HG03439 (cell line): ENCODE measurements around the gene LGMN.
"Not testable (repeated sequence)": the region's sequence is repeated elsewhere in the genome, so short reads cannot be mapped to it uniquely, and the experiment has no call there.

ENCODE experiments used
- ATAC-seq: cut with Tn5 transposase; IDR thresholded peaks from one replicate; pipeline ENCODE4 v1.9.1; 2021; ENCODE audit warnings: mild to moderate bottlenecking, moderate library complexity; ENCODE audit not compliant: unreplicated experiment

The LGMN gene

GRCh38 chr14:92763666-92764631 lies 15.5 kb upstream of the LGMN start:
- ATAC-seq = not testable (repeated sequence)

- no peak for ATAC-seq
These were observed 12.0 kb upstream of the LGMN start for GRCh38 chr14:92760524-92760805.

- no peak for ATAC-seq
These were observed 11.5 kb upstream of the LGMN start for GRCh38 chr14:92759679-92760523.

- ATAC-seq = no peak
These were observed 10.9 kb upstream of the LGMN start for GRCh38 chr14:92759300-92759678.

- ATAC-seq = no peak
These were observed 8.0 kb upstream of the LGMN start for GRCh38 chr14:92756446-92756845.

- no peak for ATAC-seq
These were observed 7.1 kb upstream of the LGMN start for GRCh38 chr14:92755495-92755894.

GRCh38 chr14:92754966-92755365 lies 6.5 kb upstream of the LGMN start:
- ATAC-seq = no peak

GRCh38 chr14:92753250-92753649 lies 4.8 kb upstream of the LGMN start:
- ATAC-seq = no peak

- ATAC-seq = no peak
These were observed 3.4 kb upstream of the LGMN start for GRCh38 chr14:92751819-92752218.

- no peak for ATAC-seq
These were observed 2.6 kb upstream of the LGMN start for GRCh38 chr14:92750994-92751400.

- ATAC-seq = not testable (repeated sequence)
These were observed 1.8 kb upstream of the LGMN start for GRCh38 chr14:92750222-92750728.

GRCh38 chr14:92747701-92748258 lies 647 bp downstream of the LGMN start:
- ATAC-seq = no peak

GRCh38 chr14:92744198-92744597 lies 4.2 kb downstream of the LGMN start:
- no peak for ATAC-seq

GRCh38 chr14:92740440-92740839 lies 8.0 kb downstream of the LGMN start:
- ATAC-seq = no peak

- no peak for ATAC-seq
These were observed 10.7 kb downstream of the LGMN start for GRCh38 chr14:92737619-92738188.

- no peak for ATAC-seq
These were observed 11.2 kb downstream of the LGMN start for GRCh38 chr14:92737206-92737605.

- no peak for ATAC-seq
These were observed 13.1 kb downstream of the LGMN start for GRCh38 chr14:92735344-92735743.

- no peak for ATAC-seq
These were observed 13.8 kb downstream of the LGMN start for GRCh38 chr14:92734618-92735017.

- no peak for ATAC-seq
These were observed 15.4 kb downstream of the LGMN start for GRCh38 chr14:92733007-92733406.

GRCh38 chr14:92731622-92732115 lies 16.8 kb downstream of the LGMN start:
- no peak for ATAC-seq
